Measurements from ENCODE around the gene FCHSD2.
A peak's percentile ranks its signal among the peaks of the same experiment; 100 is the strongest.
"Not testable (repeated sequence)": the region's sequence is repeated elsewhere in the genome, so short reads cannot be mapped to it uniquely, and the experiment has no call there.

FCHSD2 gene

DNA sequence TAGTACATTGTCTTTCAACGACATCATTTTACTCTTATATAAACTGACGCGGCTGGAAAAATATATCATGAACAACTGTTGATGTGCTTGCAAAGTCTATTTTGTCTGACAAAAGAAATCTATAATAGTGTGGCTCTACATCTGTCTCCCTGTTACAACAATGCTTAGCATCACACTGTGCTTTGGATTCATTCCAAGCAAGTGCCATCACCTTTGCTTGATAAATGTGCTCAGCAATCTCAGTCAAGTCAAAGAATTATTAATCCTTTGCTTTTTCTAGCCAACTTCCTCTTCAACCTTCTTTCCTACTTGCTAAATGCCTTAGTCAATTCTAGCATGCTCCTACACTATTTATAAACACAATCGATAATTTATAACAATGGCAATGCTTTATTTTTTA lies 140.5 kb downstream of the FCHSD2 start:
- no peak overlapping the region for H3K27ac Mint-ChIP-seq
- peaks cover 13% of the 10 kb centered on the region for H3K36me3 Mint-ChIP-seq (ENCODE audit: low read depth)
- peaks cover 3% of the 10 kb centered on the region for H3K4me1 Mint-ChIP-seq (ENCODE audit: low read depth)
- no peaks in the 10 kb centered on the region for H3K27me3 Mint-ChIP-seq (ENCODE audit: low read depth)
- H3K9me3 Mint-ChIP-seq = no peaks in the 10 kb centered on the region
- no peak for DNase-seq (ENCODE audit: low spot score)
- H3K4me3 Mint-ChIP-seq = no peak overlapping the region

GRCh38 chr11:72998676-72999075 lies 143.4 kb downstream of the FCHSD2 start:
- Mint-ChIP-seq H3K4me3 (no peak overlapping the region), H3K36me3 (ENCODE audit: low read depth) (peaks cover 9% of the 10 kb centered on the region), H3K27ac (no peak overlapping the region), H3K9me3 (no peaks in the 10 kb centered on the region), H3K4me1 (ENCODE audit: low read depth) (peaks cover 3% of the 10 kb centered on the region), H3K27me3 (ENCODE audit: low read depth) (no peaks in the 10 kb centered on the region)
- DNase-seq (ENCODE audit: low spot score) = no peak

DNA sequence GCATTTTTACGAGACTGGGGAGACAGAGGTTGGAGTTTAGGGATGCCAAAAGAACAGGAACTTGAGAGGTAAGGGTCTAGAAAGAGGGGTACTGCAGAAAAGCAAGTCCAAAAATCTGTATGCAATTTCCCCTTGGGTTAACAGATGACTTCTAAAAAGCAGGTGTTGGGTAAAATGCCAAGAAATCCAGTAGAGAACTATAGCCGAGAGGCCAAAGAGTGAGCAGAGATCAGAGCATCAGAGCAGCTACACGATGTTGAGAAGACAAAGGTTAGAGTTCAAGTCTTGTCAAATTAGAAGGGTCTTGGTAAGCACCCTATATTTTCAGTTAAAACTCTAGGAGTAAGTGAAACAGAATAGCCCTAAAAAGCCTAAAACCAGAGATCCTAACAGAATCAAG lies 145.2 kb downstream of the FCHSD2 start:
- no peak overlapping the region for H3K27ac Mint-ChIP-seq
- peaks cover 3% of the 10 kb centered on the region for H3K4me1 Mint-ChIP-seq (ENCODE audit: low read depth)
- peaks cover 9% of the 10 kb centered on the region for H3K36me3 Mint-ChIP-seq (ENCODE audit: low read depth)
- no peaks in the 10 kb centered on the region for H3K27me3 Mint-ChIP-seq (ENCODE audit: low read depth)
- H3K9me3 Mint-ChIP-seq = no peaks in the 10 kb centered on the region
- no peak for DNase-seq (ENCODE audit: low spot score)
- no peak overlapping the region for H3K4me3 Mint-ChIP-seq

DNA sequence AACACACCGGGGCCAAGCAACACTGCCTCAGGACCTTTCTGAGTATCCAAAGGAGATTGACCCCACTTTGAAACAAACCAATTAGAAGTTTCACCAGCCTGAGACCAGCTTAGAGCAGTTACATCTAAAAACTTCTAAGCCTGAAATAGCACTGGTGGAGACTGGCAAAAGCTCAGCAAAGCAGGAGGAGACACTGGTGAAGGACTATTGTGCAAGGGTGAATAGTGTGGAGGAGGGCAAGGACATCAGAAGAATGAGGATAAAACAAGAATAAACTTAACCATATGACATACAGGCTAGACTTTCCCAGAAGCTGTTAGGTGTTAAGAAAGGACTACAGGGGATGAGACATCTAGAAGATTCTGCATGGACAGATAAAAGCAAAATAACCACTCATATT lies 152.4 kb downstream of the FCHSD2 start:
- Mint-ChIP-seq H3K27ac (no peak overlapping the region), H3K4me3 (no peak overlapping the region), H3K36me3 (ENCODE audit: low read depth) (peaks cover 20% of the 10 kb centered on the region)

GRCh38 chr11:72988821-72989220 lies 153.3 kb downstream of the FCHSD2 start:
- no peak for DNase-seq (ENCODE audit: low spot score)
- no peak overlapping the region for H3K4me3 Mint-ChIP-seq
- H3K4me1 Mint-ChIP-seq (ENCODE audit: low read depth) = peaks cover 11% of the 10 kb centered on the region
- no peak overlapping the region for H3K27ac Mint-ChIP-seq
- H3K9me3 Mint-ChIP-seq = no peaks in the 10 kb centered on the region
- H3K36me3 Mint-ChIP-seq (ENCODE audit: low read depth) = peaks cover 21% of the 10 kb centered on the region
- no peaks in the 10 kb centered on the region for H3K27me3 Mint-ChIP-seq (ENCODE audit: low read depth)

More for the DNA sequence above, 152.4 kb downstream of the FCHSD2 start:
- Mint-ChIP-seq H3K9me3 (no peaks in the 10 kb centered on the region), H3K27me3 (ENCODE audit: low read depth) (no peaks in the 10 kb centered on the region), H3K4me1 (ENCODE audit: low read depth) (peaks cover 9% of the 10 kb centered on the region)
- DNase-seq (ENCODE audit: low spot score) = no peak

DNA sequence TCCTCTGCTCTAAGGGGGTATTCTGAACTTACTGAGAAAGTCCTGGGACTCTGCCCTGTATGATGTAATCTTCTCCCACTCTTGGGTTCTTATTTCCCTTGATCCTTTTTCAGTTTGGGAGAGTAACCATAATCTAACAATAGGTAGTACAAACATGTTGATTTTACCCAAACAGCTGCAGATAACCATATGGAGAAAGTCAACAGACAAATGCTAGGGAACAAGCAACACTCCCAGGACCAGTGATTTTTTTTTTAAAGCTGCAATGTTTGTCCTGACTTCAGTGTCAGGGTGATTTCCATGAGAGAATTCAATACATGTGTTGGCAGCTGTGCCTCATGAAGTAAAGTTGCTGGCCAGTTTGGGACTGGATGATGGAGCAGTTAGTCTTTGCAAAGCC lies 156.5 kb downstream of the FCHSD2 start:
- Mint-ChIP-seq H3K4me3 (no peak overlapping the region), H3K4me1 (ENCODE audit: low read depth) (peaks cover 19% of the 10 kb centered on the region), H3K27ac (no peak overlapping the region), H3K27me3 (ENCODE audit: low read depth) (no peaks in the 10 kb centered on the region), H3K9me3 (no peaks in the 10 kb centered on the region), H3K36me3 (ENCODE audit: low read depth) (peaks cover 23% of the 10 kb centered on the region)
- no peak for DNase-seq (ENCODE audit: low spot score)

DNA sequence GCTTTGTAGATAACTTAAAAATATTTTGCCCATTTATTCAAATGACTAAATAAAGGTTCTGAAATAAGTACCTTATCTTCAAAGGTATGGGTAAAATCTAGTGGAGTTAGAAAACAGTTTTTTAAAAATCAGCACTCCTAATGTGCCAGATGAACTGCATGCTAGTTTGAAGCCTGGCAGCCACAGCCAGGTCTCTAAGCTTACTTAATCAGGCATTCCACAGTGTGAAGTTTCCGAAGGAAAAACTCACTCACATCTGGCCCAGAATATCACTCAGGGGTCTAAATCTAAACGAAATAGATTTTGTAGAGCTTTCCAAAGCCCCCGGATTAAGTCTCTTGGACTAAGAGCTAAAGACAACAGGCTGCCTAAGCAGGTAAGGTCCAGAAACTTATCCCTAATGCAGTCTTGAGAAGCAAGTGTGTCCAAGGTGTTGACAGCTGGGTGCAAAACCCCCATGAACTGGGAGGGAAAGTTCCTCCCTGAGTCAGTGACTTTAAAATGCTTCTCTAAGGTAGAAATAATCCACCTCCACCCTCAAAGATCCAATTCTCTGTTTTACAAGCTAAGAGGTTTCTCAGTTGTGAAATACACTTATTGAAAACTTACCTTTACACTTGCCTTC lies 157.6 kb downstream of the FCHSD2 start:
- Mint-ChIP-seq H3K27ac (no peak overlapping the region), H3K4me3 (no peak overlapping the region), H3K4me1 (ENCODE audit: low read depth) (peaks cover 15% of the 10 kb centered on the region), H3K9me3 (no peaks in the 10 kb centered on the region), H3K36me3 (ENCODE audit: low read depth) (peaks cover 22% of the 10 kb centered on the region), H3K27me3 (ENCODE audit: low read depth) (no peaks in the 10 kb centered on the region)
- DNase-seq (ENCODE audit: low spot score) = no peak

DNA sequence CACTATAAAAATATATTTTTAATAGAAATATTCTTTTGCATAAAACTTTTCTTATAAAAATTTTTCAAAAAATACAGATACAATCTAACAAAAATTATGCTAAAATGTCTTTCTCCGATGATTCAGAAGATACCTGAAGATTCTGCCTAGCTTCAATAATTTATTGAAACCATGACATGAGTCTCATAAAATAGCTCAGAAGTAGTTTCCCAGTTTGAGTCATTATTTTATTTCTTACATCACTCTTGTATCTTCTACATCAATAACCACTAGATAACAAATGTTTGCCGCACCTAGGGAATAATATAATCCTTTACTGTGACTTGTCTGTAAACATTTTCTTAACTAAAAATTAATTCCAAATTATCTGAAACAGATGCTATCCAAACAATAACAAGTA lies 158.6 kb downstream of the FCHSD2 start:
- H3K4me3 Mint-ChIP-seq = no peak overlapping the region
- no peak overlapping the region for H3K27ac Mint-ChIP-seq
- peaks cover 28% of the 10 kb centered on the region for H3K36me3 Mint-ChIP-seq (ENCODE audit: low read depth)
- H3K27me3 Mint-ChIP-seq (ENCODE audit: low read depth) = no peaks in the 10 kb centered on the region
- no peaks in the 10 kb centered on the region for H3K9me3 Mint-ChIP-seq
- peaks cover 15% of the 10 kb centered on the region for H3K4me1 Mint-ChIP-seq (ENCODE audit: low read depth)
- no peak for DNase-seq (ENCODE audit: low spot score)

DNA sequence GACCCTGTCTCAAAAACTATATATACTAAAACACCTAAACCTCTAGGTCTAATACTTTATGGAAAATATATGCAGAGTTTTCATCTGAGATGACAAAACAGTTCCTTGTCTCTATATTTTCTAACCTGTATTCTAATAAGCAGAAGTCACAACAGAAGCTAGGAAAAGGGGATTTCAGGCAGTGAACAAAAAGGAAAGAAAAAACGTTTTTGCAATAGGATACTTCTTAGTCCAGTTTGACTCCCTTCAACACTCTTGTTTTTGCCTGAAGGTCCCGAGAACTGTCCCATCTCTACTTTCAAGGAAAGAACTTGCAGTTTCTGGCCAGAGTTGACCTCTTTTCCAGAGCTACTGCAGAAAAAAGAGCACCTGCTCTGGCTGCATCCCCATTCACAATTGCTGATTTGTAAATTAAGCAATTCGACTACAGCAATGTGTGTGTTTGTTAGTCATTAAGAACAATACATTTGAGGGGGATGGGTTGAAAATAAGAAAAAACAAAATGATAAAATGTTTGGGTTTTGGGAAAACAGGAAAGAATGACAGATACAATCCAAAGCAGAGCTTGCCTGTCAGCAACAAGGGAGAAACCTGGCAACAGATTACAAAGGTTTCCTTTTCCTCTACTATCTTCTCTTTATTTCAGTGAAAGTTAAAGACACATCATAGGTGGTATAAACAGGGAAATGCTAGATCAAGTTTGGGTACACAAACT lies 160.0 kb downstream of the FCHSD2 start:
- H3K27ac Mint-ChIP-seq = no peak overlapping the region
- DNase-seq (ENCODE audit: low spot score) = no peak
- H3K4me1 Mint-ChIP-seq (ENCODE audit: low read depth) = peaks cover 15% of the 10 kb centered on the region
- H3K9me3 Mint-ChIP-seq = no peaks in the 10 kb centered on the region
- peaks cover 32% of the 10 kb centered on the region for H3K36me3 Mint-ChIP-seq (ENCODE audit: low read depth)
- H3K27me3 Mint-ChIP-seq (ENCODE audit: low read depth) = no peaks in the 10 kb centered on the region
- H3K4me3 Mint-ChIP-seq = no peak overlapping the region

- no peak overlapping the region for H3K4me3 Mint-ChIP-seq
- no peak overlapping the region for H3K27ac Mint-ChIP-seq
- DNase-seq (ENCODE audit: low spot score) = no peak
- H3K36me3 Mint-ChIP-seq (ENCODE audit: low read depth) = peaks cover 34% of the 10 kb centered on the region
- peaks cover 5% of the 10 kb centered on the region for H3K9me3 Mint-ChIP-seq
- H3K4me1 Mint-ChIP-seq (ENCODE audit: low read depth) = peaks cover 17% of the 10 kb centered on the region
- no peaks in the 10 kb centered on the region for H3K27me3 Mint-ChIP-seq (ENCODE audit: low read depth)
Measured at GRCh38 chr11:72981080-72981479, 161.0 kb downstream of the FCHSD2 start.

- not testable (repeated sequence) for H3K27me3 Mint-ChIP-seq (ENCODE audit: low read depth); H3K4me3 Mint-ChIP-seq; H3K27ac Mint-ChIP-seq; DNase-seq (ENCODE audit: low spot score)
- H3K36me3 Mint-ChIP-seq (ENCODE audit: low read depth) = peaks cover 55% of the 10 kb centered on the region
- H3K4me1 Mint-ChIP-seq (ENCODE audit: low read depth) = peaks cover 34% of the 10 kb centered on the region
- peaks cover 24% of the 10 kb centered on the region for H3K9me3 Mint-ChIP-seq
Measured at GRCh38 chr11:72977782-72978181, 164.3 kb downstream of the FCHSD2 start.

DNA sequence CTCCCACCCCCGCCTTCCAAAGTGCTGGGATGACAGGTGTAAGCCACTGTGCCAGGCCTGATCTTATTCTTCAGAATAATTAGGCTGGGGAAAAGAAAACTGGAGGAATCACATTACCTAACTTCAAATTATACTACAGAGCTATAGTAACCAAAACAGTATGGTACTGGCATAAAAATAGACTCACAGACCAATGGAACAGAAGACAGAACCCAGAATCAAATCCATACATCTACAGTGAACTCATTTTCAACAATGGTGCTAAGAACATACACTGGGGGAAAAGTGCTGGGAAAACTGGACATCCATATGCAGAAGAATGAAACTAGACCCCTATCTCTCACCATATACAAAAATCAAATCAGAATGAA lies 165.6 kb downstream of the FCHSD2 start:
- not testable (repeated sequence) for DNase-seq (ENCODE audit: low spot score); H3K27me3 Mint-ChIP-seq (ENCODE audit: low read depth); H3K27ac Mint-ChIP-seq; H3K4me3 Mint-ChIP-seq
- peaks cover 24% of the 10 kb centered on the region for H3K9me3 Mint-ChIP-seq
- H3K36me3 Mint-ChIP-seq (ENCODE audit: low read depth) = peaks cover 59% of the 10 kb centered on the region
- H3K4me1 Mint-ChIP-seq (ENCODE audit: low read depth) = peaks cover 40% of the 10 kb centered on the region

- Mint-ChIP-seq H3K27ac (peak overlapping the region; percentile 32), H3K36me3 (ENCODE audit: low read depth) (peaks cover 59% of the 10 kb centered on the region)
Measured at GRCh38 chr11:72975778-72976521, 166.2 kb downstream of the FCHSD2 start.

GRCh38 chr11:72974487-72975205 lies 167.5 kb downstream of the FCHSD2 start:
- no peak overlapping the region for H3K4me3 Mint-ChIP-seq
- no peak for DNase-seq (ENCODE audit: low spot score)
- H3K9me3 Mint-ChIP-seq = peaks cover 24% of the 10 kb centered on the region
- H3K27ac Mint-ChIP-seq = no peak overlapping the region
- peaks cover 56% of the 10 kb centered on the region for H3K36me3 Mint-ChIP-seq (ENCODE audit: low read depth)
- H3K4me1 Mint-ChIP-seq (ENCODE audit: low read depth) = peaks cover 49% of the 10 kb centered on the region
- H3K27me3 Mint-ChIP-seq (ENCODE audit: low read depth) = no peaks in the 10 kb centered on the region

More at GRCh38 chr11:72975778-72976521, 166.2 kb downstream of the FCHSD2 start:
- no peaks in the 10 kb centered on the region for H3K27me3 Mint-ChIP-seq (ENCODE audit: low read depth)
- DNase-seq (ENCODE audit: low spot score) = no peak
- peaks cover 24% of the 10 kb centered on the region for H3K9me3 Mint-ChIP-seq
- H3K4me1 Mint-ChIP-seq (ENCODE audit: low read depth) = peaks cover 41% of the 10 kb centered on the region
- peak overlapping the region; percentile 23 for H3K4me3 Mint-ChIP-seq

All from T-helper 2 cell treated with Interferon-gamma antibody and Interleukin-4, amounts not matched to agents 5 μg/mL and 100 μg/mL, for 36 hours (primary cell).